Measurements from ENCODE around the gene SENP5. TPM values are rescaled to one million over a fixed set of nuclear protein-coding genes. Genes with fewer than 3 reads are reported as not detected.

The SENP5 gene
- total RNA-seq, 1 donor from 2014 or later = 39.5 TPM

DNA sequence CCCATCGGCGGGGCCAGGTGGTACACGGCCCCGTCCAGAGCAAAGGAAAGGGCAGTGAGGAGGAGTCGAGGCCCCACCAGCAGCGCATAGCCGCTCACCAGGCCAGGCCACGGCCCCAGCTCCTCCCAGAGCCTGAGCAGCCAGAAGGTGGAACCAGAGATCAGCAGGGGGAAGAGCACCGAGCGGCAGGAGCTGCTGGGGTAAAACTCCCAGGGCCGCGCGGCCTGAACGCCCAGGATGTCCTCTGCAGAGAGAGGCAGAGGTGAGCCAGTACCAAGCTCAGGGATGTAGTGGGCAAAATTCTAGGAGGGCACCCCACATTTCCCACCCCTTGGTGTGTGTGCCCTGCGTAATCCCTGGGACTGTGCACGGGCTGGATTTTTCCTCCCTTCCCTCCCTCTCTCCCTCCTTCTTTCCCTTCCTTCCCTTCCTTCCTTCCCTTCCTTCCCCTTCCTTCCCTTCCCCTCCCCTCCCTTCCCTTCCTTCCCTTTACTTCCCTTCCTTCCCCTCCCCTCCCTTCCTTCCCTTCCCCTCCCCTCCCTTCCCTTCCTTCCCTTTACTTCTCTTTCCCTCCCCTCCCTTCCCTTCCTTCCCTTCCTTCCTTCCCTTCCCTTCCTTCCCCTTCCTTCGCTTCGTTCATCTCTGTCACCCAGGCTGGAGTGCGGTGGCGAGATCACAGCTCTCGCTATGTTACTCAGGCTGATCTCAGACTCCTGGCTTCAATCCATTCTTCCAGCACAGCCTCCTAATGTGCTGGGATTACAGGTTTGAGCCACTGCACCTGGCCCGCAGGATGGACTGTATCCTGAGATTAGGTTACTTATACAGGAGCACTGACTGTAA, 80.9 kb downstream of the SENP5 start:
- H3K27ac Mint-ChIP-seq = no peak overlapping the region
- H3K36me3 Mint-ChIP-seq = peaks cover 4% of the 10 kb centered on the region
- TF ChIP-seq, protein P1, sequence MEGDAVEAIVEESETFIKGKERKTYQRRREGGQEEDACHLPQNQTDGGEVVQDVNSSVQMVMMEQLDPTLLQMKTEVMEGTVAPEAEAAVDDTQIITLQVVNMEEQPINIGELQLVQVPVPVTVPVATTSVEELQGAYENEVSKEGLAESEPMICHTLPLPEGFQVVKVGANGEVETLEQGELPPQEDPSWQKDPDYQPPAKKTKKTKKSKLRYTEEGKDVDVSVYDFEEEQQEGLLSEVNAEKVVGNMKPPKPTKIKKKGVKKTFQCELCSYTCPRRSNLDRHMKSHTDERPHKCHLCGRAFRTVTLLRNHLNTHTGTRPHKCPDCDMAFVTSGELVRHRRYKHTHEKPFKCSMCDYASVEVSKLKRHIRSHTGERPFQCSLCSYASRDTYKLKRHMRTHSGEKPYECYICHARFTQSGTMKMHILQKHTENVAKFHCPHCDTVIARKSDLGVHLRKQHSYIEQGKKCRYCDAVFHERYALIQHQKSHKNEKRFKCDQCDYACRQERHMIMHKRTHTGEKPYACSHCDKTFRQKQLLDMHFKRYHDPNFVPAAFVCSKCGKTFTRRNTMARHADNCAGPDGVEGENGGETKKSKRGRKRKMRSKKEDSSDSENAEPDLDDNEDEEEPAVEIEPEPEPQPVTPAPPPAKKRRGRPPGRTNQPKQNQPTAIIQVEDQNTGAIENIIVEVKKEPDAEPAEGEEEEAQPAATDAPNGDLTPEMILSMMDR (conservative IDR thresholded peaks at IDR 0.05) = no peak
- H3K9me3 Mint-ChIP-seq = no peaks in the 10 kb centered on the region
- no peak for DNase-seq (ENCODE audit: extremely low spot score, unreplicated experiment)
- peaks cover 12% of the 10 kb centered on the region for H3K4me1 Mint-ChIP-seq (ENCODE audit: unreplicated experiment)
- peaks cover 18% of the 10 kb centered on the region for H3K27me3 Mint-ChIP-seq
- no peak overlapping the region for H3K4me3 Mint-ChIP-seq

DNA sequence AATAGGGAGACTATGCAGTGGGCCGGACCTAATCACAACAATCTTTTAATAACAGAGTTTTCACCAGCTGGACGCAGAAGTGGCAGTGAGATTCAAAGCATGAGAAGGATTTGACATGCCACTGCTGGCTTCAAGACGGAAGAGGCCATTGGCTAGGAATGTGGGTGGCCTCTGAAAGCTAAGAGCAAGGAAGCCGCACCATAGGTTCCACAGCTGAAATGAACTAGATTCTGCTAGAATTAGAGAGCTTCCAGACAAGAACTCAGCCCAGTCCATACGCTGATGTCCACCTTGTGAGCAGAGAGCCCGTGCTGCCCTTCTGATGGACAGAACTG, 81.5 kb downstream of the SENP5 start:
- Mint-ChIP-seq H3K27ac (no peak overlapping the region), H3K27me3 (peaks cover 20% of the 10 kb centered on the region), H3K36me3 (peaks cover 4% of the 10 kb centered on the region), H3K9me3 (no peaks in the 10 kb centered on the region), H3K4me3 (no peak overlapping the region), H3K4me1 (ENCODE audit: unreplicated experiment) (peaks cover 7% of the 10 kb centered on the region)
- DNase-seq (ENCODE audit: extremely low spot score, unreplicated experiment) = no peak
- TF ChIP-seq, protein P1 (conservative IDR thresholded peaks at IDR 0.05) = no peak

DNA sequence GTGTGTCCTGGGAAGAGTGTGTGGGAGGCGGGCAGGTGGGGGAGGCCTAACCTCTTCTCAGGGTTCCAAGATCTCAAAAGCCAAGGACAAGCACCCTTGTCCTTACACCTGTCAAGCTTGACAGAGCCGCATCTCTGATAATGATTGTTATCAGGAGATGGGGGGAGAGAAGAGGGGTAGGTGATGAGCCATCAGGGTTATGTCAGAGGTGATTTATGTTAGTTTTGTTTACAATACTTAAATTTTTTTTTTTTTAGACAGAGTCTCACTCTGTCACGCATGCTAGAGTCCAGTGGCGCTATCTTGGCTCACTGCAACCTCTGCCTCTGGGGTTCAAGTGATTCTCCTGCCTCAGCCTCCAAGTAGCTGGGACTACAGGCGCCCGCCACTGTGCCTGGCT, 82.0 kb downstream of the SENP5 start:
- H3K36me3 Mint-ChIP-seq = peaks cover 2% of the 10 kb centered on the region
- no peak overlapping the region for H3K27ac Mint-ChIP-seq
- H3K9me3 Mint-ChIP-seq = no peaks in the 10 kb centered on the region
- TF ChIP-seq, protein P1 (conservative IDR thresholded peaks at IDR 0.05) = no peak
- H3K4me1 Mint-ChIP-seq (ENCODE audit: unreplicated experiment) = peaks cover 2% of the 10 kb centered on the region
- H3K27me3 Mint-ChIP-seq = peaks cover 24% of the 10 kb centered on the region
- no peak overlapping the region for H3K4me3 Mint-ChIP-seq
- DNase-seq (ENCODE audit: extremely low spot score, unreplicated experiment) = no peak

DNA sequence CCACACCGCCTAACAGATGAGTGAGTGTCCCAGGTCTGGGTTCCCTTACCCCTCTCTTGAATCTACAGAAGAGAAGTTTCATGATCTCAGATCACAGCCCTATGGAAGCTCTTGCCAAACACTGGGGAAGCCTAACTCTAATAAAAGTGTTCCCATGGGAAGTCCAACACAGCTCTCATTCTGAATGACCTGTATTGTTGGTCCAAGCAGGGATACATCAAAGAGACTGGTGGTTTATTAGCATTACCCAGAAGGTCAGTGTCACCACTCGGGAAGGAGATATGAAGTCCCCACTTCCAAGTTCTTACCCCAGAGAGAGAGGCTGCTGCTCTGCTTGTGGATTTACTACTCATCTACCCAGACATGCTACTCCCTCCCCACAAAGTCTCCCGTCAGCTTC, 83.7 kb downstream of the SENP5 start:
- DNase-seq (ENCODE audit: extremely low spot score, unreplicated experiment) = no peak
- Mint-ChIP-seq H3K9me3 (no peaks in the 10 kb centered on the region), H3K27ac (no peak overlapping the region), H3K36me3 (no peaks in the 10 kb centered on the region), H3K27me3 (peaks cover 30% of the 10 kb centered on the region), H3K4me1 (ENCODE audit: unreplicated experiment) (no peaks in the 10 kb centered on the region), H3K4me3 (no peak overlapping the region)
- TF ChIP-seq, protein P1 (conservative IDR thresholded peaks at IDR 0.05) = no peak

DNA sequence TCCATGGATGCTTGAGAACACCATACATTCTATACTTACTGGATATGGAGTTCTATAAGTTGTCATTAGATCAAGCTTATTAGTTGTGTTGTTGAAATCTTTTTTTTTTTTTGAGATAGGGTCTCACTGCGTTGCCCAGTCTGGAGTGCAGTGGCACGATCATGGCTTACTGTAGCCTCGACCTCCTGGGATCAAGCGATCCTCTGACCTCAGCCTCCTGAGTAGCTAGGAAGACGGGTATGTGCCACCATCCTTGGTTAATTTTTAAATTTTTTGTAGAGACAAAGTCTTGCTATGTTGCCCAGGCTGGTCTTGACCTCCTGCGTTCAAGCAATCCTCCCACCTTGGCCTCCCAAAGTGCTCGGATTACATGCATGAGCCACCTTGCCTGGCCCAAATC, 87.1 kb downstream of the SENP5 start:
- no peaks in the 10 kb centered on the region for H3K36me3 Mint-ChIP-seq
- DNase-seq (ENCODE audit: extremely low spot score, unreplicated experiment) = no peak
- H3K27ac Mint-ChIP-seq = no peak overlapping the region
- no peaks in the 10 kb centered on the region for H3K9me3 Mint-ChIP-seq
- H3K27me3 Mint-ChIP-seq = peaks cover 38% of the 10 kb centered on the region
- no peaks in the 10 kb centered on the region for H3K4me1 Mint-ChIP-seq (ENCODE audit: unreplicated experiment)
- no peak overlapping the region for H3K4me3 Mint-ChIP-seq
- TF ChIP-seq, protein P1 (conservative IDR thresholded peaks at IDR 0.05) = no peak
